HCT116 (cell line): ENCODE measurements around the gene SLC25A39. TPM values are rescaled to one million over a fixed set of nuclear protein-coding genes. Genes with fewer than 3 reads are reported as not detected.

ENCODE experiments used
- ATAC-seq: fragments of 200-7000 bp; cut with Tn5 transposase; 2 replicates; pipeline ENCODE4 v1.9.1; 2020; ENCODE audit warnings: mild to moderate bottlenecking, moderate library complexity
- BruUV-seq: library from RNA; stranded (reverse); fragments of 400-500 nt; replicated peaks from 2 replicates; lab custom pipeline; 2021; lab: Mats Ljungman, UMichigan
- CTCF ChIA-PET: fragments of 300-600 bp; sonication (Branson Sonifier 250); formaldehyde crosslinking; loops from one replicate; lab custom pipeline; 2021; ENCODE audit warnings: antibody characterized with exemption; lab: Charles Lee
- POLR2A ChIA-PET: fragments of 300-600, 350-600 bp; sonication (Branson Sonifier 250); formaldehyde crosslinking; loops from one replicate; lab custom pipeline; 2021; ENCODE audit warnings: antibody characterized with exemption; lab: Charles Lee
- RAD21 ChIA-PET, 2 experiments: fragments of 300-600 bp; sonication (Branson Sonifier 250); formaldehyde crosslinking; loops; one replicate each; lab custom pipeline; 2023; ENCODE audit warnings: low total read pairs in 2 of 2; ENCODE audit not compliant: uncharacterized antibody in 2 of 2, unreplicated experiment in 2 of 2, low non-redundant PET in 1 of 2; lab: Charles Lee
- DNase-seq: peaks from one replicate; pipeline ENCODE4 v3.0.0-alpha.2; 2010; ENCODE audit warnings: low read depth, low spot score
- H2AFZ ChIP-seq: fragments of 200-600 bp; shearing (Covaris generic), sonication (generic); 2 replicates; pipeline ENCODE4 v1.6.1; 2017; ENCODE audit warnings: low read depth, mixed run types, mixed read lengths, antibody characterized with exemption, low read length; ENCODE audit not compliant: poor library complexity, severe bottlenecking
- H3K27ac ChIP-seq: 2 replicates; pipeline ENCODE4 v1.5.1; 2012; ENCODE audit warnings: low read depth, low read length
- H3K27me3 ChIP-seq: fragments of 200-600 bp; sonication (generic); 2 replicates; pipeline ENCODE4 v1.6.1; 2016; ENCODE audit warnings: mixed run types, low read length, mixed read lengths; ENCODE audit not compliant: insufficient read depth
- H3K36me3 ChIP-seq, 2 experiments: fragments of 200-500 bp in 1 of 2; fragments of 200-600 bp in 1 of 2; sonication (Bioruptor generic) in 1 of 2; sonication (generic) in 1 of 2; 2 replicates each; pipeline versions ENCODE4 v1.5.1 to v1.6.1; 2014 to 2016; ENCODE audit warnings: low read length in 2 of 2, inconsistent platforms in 1 of 2, mixed read lengths in 1 of 2, mixed run types in 1 of 2; ENCODE audit not compliant: insufficient read depth in 2 of 2, control insufficient read depth in 1 of 2
- H3K4me1 ChIP-seq, 2 experiments: fragments of 200-600 bp in 1 of 2; sonication (generic) in 1 of 2; 2 replicates each; pipeline versions ENCODE4 v1.5.1 to v1.6.1; 2012 to 2017; ENCODE audit warnings: low read length in 2 of 2, inconsistent platforms in 1 of 2, mild to moderate bottlenecking in 1 of 2, mixed read lengths in 1 of 2, mixed run types in 1 of 2, moderate library complexity in 1 of 2; ENCODE audit not compliant: insufficient read depth in 2 of 2, control insufficient read depth in 1 of 2
- H3K4me2 ChIP-seq: fragments of 200-600 bp; sonication (generic); 2 replicates; pipeline ENCODE4 v1.6.1; 2017; ENCODE audit warnings: mixed run types, low read length, mixed read lengths
- H3K4me3 ChIP-seq, 2 experiments: fragments of 200-600 bp in 1 of 2; sonication (generic) in 1 of 2; replicated peaks in 1 of 2; 2 replicates each; pipeline ENCODE4 v1.5.1; 2011 to 2016; ENCODE audit warnings: low read length in 2 of 2, control low read depth in 1 of 2, low read depth in 1 of 2, mild to moderate bottlenecking in 1 of 2, mixed read lengths in 1 of 2, mixed run types in 1 of 2
- H3K79me2 ChIP-seq: fragments of 200-600 bp; sonication (generic); 2 replicates; pipeline ENCODE4 v1.6.1; 2017; ENCODE audit warnings: mild to moderate bottlenecking, mixed run types, low read length, moderate library complexity, mixed read lengths; ENCODE audit not compliant: insufficient read depth
- H3K9ac ChIP-seq: fragments of 200-600 bp; sonication (generic); 2 replicates; pipeline ENCODE4 v1.6.1; 2016; ENCODE audit warnings: low read length, mixed read lengths
- H3K9me2 ChIP-seq: fragments of 200-600 bp; sonication (generic), shearing (Covaris generic); 2 replicates; pipeline ENCODE4 v1.6.1; 2017; ENCODE audit warnings: mixed run types, mild to moderate bottlenecking, moderate library complexity; ENCODE audit not compliant: insufficient read depth
- H3K9me3 ChIP-seq, 2 experiments: fragments of 200-500 bp in 1 of 2; fragments of 200-600 bp in 1 of 2; sonication (Bioruptor generic) in 1 of 2; sonication (generic) in 1 of 2; 2 replicates each; pipeline ENCODE4 v1.6.1; 2014 to 2017; ENCODE audit warnings: low read length in 2 of 2, mixed read lengths in 2 of 2, inconsistent platforms in 1 of 2, low read depth in 1 of 2, mild to moderate bottlenecking in 1 of 2, mixed run types in 1 of 2, moderate library complexity in 1 of 2; ENCODE audit not compliant: control insufficient read depth in 1 of 2, insufficient read depth in 1 of 2
- H4K20me1 ChIP-seq: fragments of 200-600 bp; sonication (generic), shearing (Covaris generic); 2 replicates; pipeline ENCODE4 v1.6.1; 2017; ENCODE audit warnings: mixed run types, mild to moderate bottlenecking, moderate library complexity; ENCODE audit not compliant: insufficient read depth
- ATF3 ChIP-seq: IDR thresholded peaks from 2 replicates; pipeline ENCODE4 v1.6.1; 2012
- CEBPB ChIP-seq: IDR thresholded peaks from 2 replicates; pipeline ENCODE4 v1.6.1; 2012; ENCODE audit warnings: low read depth
- CTCF ChIP-seq, 3 experiments: fragments of 200-600 bp in 1 of 3; sonication (generic) in 1 of 3; IDR thresholded peaks in 2 of 3; conservative IDR thresholded peaks in 1 of 3; 2 replicates each; pipeline ENCODE4 v1.5.1; 2012 to 2017; ENCODE audit warnings: low read depth in 2 of 3, low read length in 2 of 3, antibody characterized with exemption in 1 of 3, borderline replicate concordance in 1 of 3, control low read depth in 1 of 3, mild to moderate bottlenecking in 1 of 3, mixed read lengths in 1 of 3, mixed run types in 1 of 3, moderate library complexity in 1 of 3; ENCODE audit not compliant: insufficient read depth in 1 of 3
- EGR1 ChIP-seq: IDR thresholded peaks from 2 replicates; pipeline ENCODE4 v1.6.1; 2012; ENCODE audit warnings: low read depth
- EZH2 ChIP-seq: fragments of 200-600 bp; sonication (generic); IDR thresholded peaks from 2 replicates; pipeline ENCODE4 v1.6.1; 2017; ENCODE audit warnings: antibody characterized with exemption, mixed run types
- EZH2phosphoT487 ChIP-seq: fragments of 200-600 bp; IDR thresholded peaks from 2 replicates; pipeline ENCODE4 v1.6.1; 2018; ENCODE audit warnings: antibody characterized with exemption, borderline replicate concordance
- FOSL1 ChIP-seq: IDR thresholded peaks from 2 replicates; pipeline ENCODE4 v1.6.1; 2012; ENCODE audit warnings: low read depth
- POLR2A ChIP-seq: IDR thresholded peaks from 2 replicates; pipeline ENCODE4 v1.7.0; 2011; ENCODE audit warnings: borderline replicate concordance; ENCODE audit not compliant: insufficient read depth, insufficient read length; ENCODE audit errors: extremely low read depth
- RAD21 ChIP-seq: IDR thresholded peaks from 2 replicates; pipeline ENCODE4 v1.6.1; 2012; ENCODE audit warnings: low read depth, mild to moderate bottlenecking
- REST ChIP-seq: IDR thresholded peaks from 2 replicates; pipeline ENCODE4 v1.6.1; 2012; ENCODE audit warnings: low read depth
- SIN3A ChIP-seq: IDR thresholded peaks from 2 replicates; pipeline ENCODE4 v1.6.1; 2012; ENCODE audit warnings: low read depth
- SRF ChIP-seq: IDR thresholded peaks from 2 replicates; pipeline ENCODE4 v1.6.1; 2012; ENCODE audit warnings: low read depth
- TCF7L2 ChIP-seq: IDR thresholded peaks from 2 replicates; pipeline ENCODE4 v1.7.0; 2011; ENCODE audit warnings: borderline replicate concordance, inconsistent platforms; ENCODE audit not compliant: insufficient read depth, insufficient read length; ENCODE audit errors: extremely low read depth
- YY1 ChIP-seq: IDR thresholded peaks from 2 replicates; pipeline ENCODE4 v1.6.1; 2011; ENCODE audit warnings: low read length, low read depth, moderate library complexity, mild to moderate bottlenecking; ENCODE audit not compliant: insufficient replicate concordance; ENCODE audit errors: extremely low read depth
- ZBTB33 ChIP-seq: IDR thresholded peaks from 2 replicates; pipeline ENCODE4 v1.6.1; 2011; ENCODE audit warnings: mild to moderate bottlenecking, low read length, moderate library complexity; ENCODE audit not compliant: insufficient replicate concordance; ENCODE audit errors: extremely low read depth
- ZFX ChIP-seq: fragments of 450-650 bp; IDR thresholded peaks from 2 replicates; pipeline ENCODE4 v1.6.1; 2017
- ZNF274 ChIP-seq: fragments of 200-500 bp; sonication (Bioruptor generic); IDR thresholded peaks from 2 replicates; pipeline ENCODE4 v1.6.1; 2014; ENCODE audit warnings: mild to moderate bottlenecking, low read depth, low read length, inconsistent platforms
- intact Hi-C: fragments of 100-400 bp; cut with micrococcal nuclease; formaldehyde crosslinking; loops from 2 replicates; pipeline ENCODE4 v1.10.0; 2022
- total RNA-seq: library from RNA; stranded (reverse); gene quantifications from one replicate; pipeline ENCODE4 v1.2.1, GENCODE V29; 2021; ENCODE audit not compliant: unreplicated experiment
- TF ChIP-seq, protein P1 (sequence below): IDR thresholded peaks from 2 replicates; pipeline ENCODE4 v1.6.1; 2012

SLC25A39 gene
- total RNA-seq, 1 experiment from 2014 or later: 326 TPM

GRCh38 chr17:44317545-44317944, 7.1 kb downstream of the SLC25A39 start:
- TF ChIP-seq, protein P1, sequence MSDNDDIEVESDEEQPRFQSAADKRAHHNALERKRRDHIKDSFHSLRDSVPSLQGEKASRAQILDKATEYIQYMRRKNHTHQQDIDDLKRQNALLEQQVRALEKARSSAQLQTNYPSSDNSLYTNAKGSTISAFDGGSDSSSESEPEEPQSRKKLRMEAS: no peak
- no peak for TF ChIP-seq CEBPB
- no peak for TF ChIP-seq ATF3
- no peak for TF ChIP-seq TCF7L2
- no peak for TF ChIP-seq FOSL1
- no peak for TF ChIP-seq RAD21
- no peak for TF ChIP-seq REST
- TF ChIP-seq ZFX: no peak
- no peak for TF ChIP-seq ZBTB33
- no peak for TF ChIP-seq POLR2A
- no peak for TF ChIP-seq SIN3A
- TF ChIP-seq SRF: no peak
- TF ChIP-seq YY1: no peak
- no peak for TF ChIP-seq EGR1
- no peak for TF ChIP-seq EZH2
- no peak for TF ChIP-seq EZH2phosphoT487
- no peak for TF ChIP-seq ZNF274
- TF ChIP-seq CTCF (IDR thresholded peaks at IDR 0.05 in 2 of 3, conservative IDR thresholded peaks at IDR 0.05 in 1 of 3; ENCODE audit: borderline replicate concordance in 1 of 3, insufficient read depth in 1 of 3, low read depth in 2 of 3, low read length in 2 of 3): no peak
- intact Hi-C loops: no loop called here
- no peaks in the 10 kb centered on the region for H3K9me2 ChIP-seq
- H3K9me3 ChIP-seq: no peaks in the 10 kb centered on the region
- H2AFZ ChIP-seq: no peak overlapping the region
- ChIA-PET POLR2A (interaction anchor here (1.0 to 1.2 kb wide), 2 partner anchors 9 to 96 kb away, joined by 3 to 4 read pairs; no protein-coding TSS in a partner anchor), RAD21 (no interaction called here), CTCF (interaction anchor here (1.0 kb wide), 1 partner anchor 9 kb away, joined by 3 read pairs; the partner anchor contains the start of gene RUNDC3A)
- no peak overlapping the region for H3K27ac ChIP-seq
- no peaks in the 10 kb centered on the region for H3K27me3 ChIP-seq
- H3K4me3 ChIP-seq: no peak overlapping the region
- H3K4me2 ChIP-seq: 0 out of 2 replicates have a peak overlapping the region, but pooled peaks have one; percentile 18
- BruUV-seq: no TSS peak
- no peak overlapping the region for H3K9ac ChIP-seq
- H3K4me1 ChIP-seq: peaks cover 2 to 32% of the 10 kb centered on the region in 2 experiments; a peak in 2 of 4 replicates
- ATAC-seq: peak; percentile 16; the same call in 1 of the 2 replicates
- peaks cover 19% of the 10 kb centered on the region for H3K79me2 ChIP-seq
- no peaks in the 10 kb centered on the region for H4K20me1 ChIP-seq
- H3K36me3 ChIP-seq: peaks cover 19 to 32% of the 10 kb centered on the region in 2 experiments; a peak in 3 of 4 replicates
- no peak for DNase-seq
